Erythroblast (primary cell): Measurements from ENCODE around the gene DPF3.

Experiments used
- DNase-seq, 2 experiments: peaks; one replicate each; lab custom pipeline; 2025; lab: John Stamatoyannopoulos, UW
- GATA1 ChIP-seq: IDR thresholded peaks from 2 replicates; pipeline ENCODE4 v1.6.1; 2011; ENCODE audit warnings: low read depth, mild to moderate bottlenecking, control low read depth, low read length, moderate library complexity
- POLR2A ChIP-seq: IDR thresholded peaks from 2 replicates; pipeline ENCODE4 v1.6.1; 2011; ENCODE audit warnings: mild to moderate bottlenecking, low read length

Gene DPF3

GRCh38 chr14:72742118-72742837 is 151.6 kb downstream of the DPF3 start:
- DNase-seq = peak; percentile 92 to 96
- TF ChIP-seq GATA1 (no peak), POLR2A (no peak)

- no peak for DNase-seq
- TF ChIP-seq GATA1 (no peak), POLR2A (no peak)
Measured at GRCh38 chr14:72741826-72742117, 152.1 kb downstream of the DPF3 start.

GRCh38 chr14:72740966-72741825 is 152.7 kb downstream of the DPF3 start:
- no peak for TF ChIP-seq POLR2A
- TF ChIP-seq GATA1 = no peak

GRCh38 chr14:72740504-72740961 is 153.4 kb downstream of the DPF3 start:
- TF ChIP-seq POLR2A (no peak), GATA1 (no peak)
- DNase-seq = no peak

More at GRCh38 chr14:72740966-72741825, 152.7 kb downstream of the DPF3 start:
- DNase-seq = peak; percentile 33 to 41

GRCh38 chr14:72739446-72740405 is 154.2 kb downstream of the DPF3 start:
- no peak for DNase-seq
- TF ChIP-seq POLR2A = no peak

- peak in 1 of 2 experiments; percentile 17 for DNase-seq
- TF ChIP-seq GATA1 (no peak), POLR2A (no peak)
Measured at GRCh38 chr14:72738161-72738611, 155.7 kb downstream of the DPF3 start.

GRCh38 chr14:72737560-72737943 is 156.3 kb downstream of the DPF3 start:
- TF ChIP-seq POLR2A (no peak), GATA1 (no peak)
- DNase-seq = peak in 1 of 2 experiments; percentile 17

- TF ChIP-seq GATA1 (no peak), POLR2A (no peak)
- no peak for DNase-seq
Measured at GRCh38 chr14:72736786-72737559, 156.9 kb downstream of the DPF3 start.

GRCh38 chr14:72736308-72736707 is 157.6 kb downstream of the DPF3 start:
- DNase-seq = peak; percentile 24 to 32
- no peak for TF ChIP-seq GATA1
- no peak for TF ChIP-seq POLR2A

- no peak for TF ChIP-seq GATA1
- TF ChIP-seq POLR2A = no peak
- DNase-seq = no peak
Measured at GRCh38 chr14:72732022-72732780, 161.7 kb downstream of the DPF3 start.

GRCh38 chr14:72731252-72732020 is 162.5 kb downstream of the DPF3 start:
- no peak for TF ChIP-seq POLR2A
- TF ChIP-seq GATA1 = no peak
- no peak for DNase-seq

GRCh38 chr14:72730468-72730867 is 163.4 kb downstream of the DPF3 start:
- TF ChIP-seq GATA1 (no peak), POLR2A (no peak)
- no peak for DNase-seq
